Transverse colon (tissue), 4 donors: ENCODE measurements around the gene WDR86.

Experiments used
- CTCF ChIP-seq, 5 experiments: fragments of 200-600 bp in 3 of 5; fragments of 450-650 bp in 2 of 5; sonication (generic) in 3 of 5; IDR thresholded peaks; 1 replicate in 2 of 5; 2 replicates in 3 of 5; pipeline ENCODE4 v1.5.1; 2016 to 2017; ENCODE audit warnings: antibody characterized with exemption in 5 of 5, inconsistent platforms in 3 of 5, mild to moderate bottlenecking in 2 of 5, moderate library complexity in 1 of 5
- EP300 ChIP-seq: sonication (generic); formaldehyde crosslinking; IDR thresholded peaks from one replicate; pipeline ENCODE4 v1.6.1; 2017; ENCODE audit warnings: antibody characterized with exemption, low read depth
- POLR2A ChIP-seq: fragments of 450-650 bp; IDR thresholded peaks from one replicate; pipeline ENCODE4 v1.6.1; 2016; ENCODE audit warnings: antibody characterized with exemption, mild to moderate bottlenecking, moderate library complexity
- POLR2AphosphoS5 ChIP-seq, 3 donors: sonication (generic); formaldehyde crosslinking; IDR thresholded peaks; one replicate each; pipeline ENCODE4 v1.6.1; 2016; ENCODE audit warnings: antibody characterized with exemption in 3 of 3

GRCh38 chr7:151406886-151407583, 2.8 kb downstream of the WDR86 start:
- TF ChIP-seq CTCF (IDR thresholded peaks at IDR 0.05) = no peak
- TF ChIP-seq EP300 = no peak
- TF ChIP-seq POLR2AphosphoS5 (IDR thresholded peaks at IDR 0.05) = no peak
- TF ChIP-seq POLR2A = no peak
